Adrenal gland (tissue), 12 donors: Measurements from ENCODE around the gene PIP4K2C. TPM values are rescaled to one million over a fixed set of nuclear protein-coding genes. Genes with fewer than 3 reads are reported as not detected.

Experiments
- DNase-seq, 7 donors: peaks; one replicate each; pipeline ENCODE4 v3.0.0-alpha.2; 2019 to 2020
- H3K27ac ChIP-seq, 5 donors: fragments of 200-600 bp; sonication (generic) in 4 of 5; 1 replicate in 3 of 5; 2 replicates in 2 of 5; pipeline versions ENCODE4 v1.5.1 to v1.8.0; 2016 to 2020; ENCODE audit warnings: mild to moderate bottlenecking in 1 of 5
- H3K27me3 ChIP-seq: fragments of 200-600 bp; 2 replicates; pipeline ENCODE4 v1.8.0; 2021
- H3K36me3 ChIP-seq, 2 donors: fragments of 200-600 bp; replicated peaks in 1 of 2; 1 replicate in 1 of 2; 2 replicates in 1 of 2; pipeline versions ENCODE4 v1.5.1 to v1.8.0; 2018 to 2022
- H3K4me1 ChIP-seq, 2 donors: fragments of 200-600 bp; replicated peaks in 1 of 2; 1 replicate in 1 of 2; 2 replicates in 1 of 2; pipeline versions ENCODE4 v1.5.1 to v1.8.0; 2018 to 2021
- H3K4me3 ChIP-seq, 4 donors: fragments of 200-600 bp; sonication (generic) in 3 of 4; one replicate each; pipeline ENCODE4 v1.5.1; 2016 to 2018
- H3K9me3 ChIP-seq, 3 donors: fragments of 200-600 bp; sonication (generic) in 1 of 3; replicated peaks in 1 of 3; 1 replicate in 2 of 3; 2 replicates in 1 of 3; pipeline versions ENCODE4 v1.5.1 to v1.8.0; 2016 to 2021
- POLR2A ChIP-seq, 2 donors: fragments of 450-650 bp; IDR thresholded peaks; one replicate each; pipeline ENCODE4 v1.6.1; 2017; ENCODE audit warnings: antibody characterized with exemption in 2 of 2, mild to moderate bottlenecking in 2 of 2, moderate library complexity in 1 of 2
- WGBS, 4 donors: extraction: QIAGEN DNeasy Blood & Tissue Kit in 2 of 4; methylation state at CpG; one replicate each; pipeline versions ENCODE4 v1.1.5 to v1.1.7; 2013 to 2017; 5-methylcytosine and 5-hydroxymethylcytosine counted together
- intact Hi-C, 2 donors: fragments of 100-400 bp; cut with DNase I; formaldehyde crosslinking; loops; one replicate each; pipeline versions ENCODE4 v1.14.1 to v1.15.0; 2022 to 2023
- polyA plus RNA-seq, 3 donors: library from polyadenylated mRNA; stranded (reverse); fragments of 200-250 nt in 2 of 3; fragments of 350-450 nt in 1 of 3; fragmentation: Illumina TruSeq in 1 of 3; extraction: RNeasy Lipid Tissue Mini Kit (QIAGEN cat#74804) in 1 of 3; gene quantifications; one replicate each; pipeline ENCODE4 v1.2.3, GENCODE V29; 2013 to 2014
- total RNA-seq, 9 donors: library from RNA; depleted of rRNA in 4 of 9; stranded (reverse); fragments of >200 nt in 4 of 9; fragments of 120-200 nt in 1 of 9; fragmentation: NEBNext Ultra II Directional in 1 of 9; extraction: Animal tissue kit (Norgen Biotek cat#: 25700) in 1 of 9; gene quantifications; one replicate each; pipeline versions ENCODE4 v1.1.0 to v1.2.4, GENCODE V29; 2013 to 2023
- TF ChIP-seq, protein P1 (sequence below), 6 experiments: fragments of 450-650 bp in 4 of 6; fragments of 200-600 bp in 2 of 6; sonication (generic) in 1 of 6; IDR thresholded peaks; 1 replicate in 5 of 6; 2 replicates in 1 of 6; pipeline versions ENCODE4 v1.5.1 to v1.8.0; 2016 to 2021; ENCODE audit warnings: antibody characterized with exemption in 6 of 6, mild to moderate bottlenecking in 2 of 6, moderate library complexity in 1 of 6
- donor health status: healthy with polysubstance abuse.
- donor health status: Bipolar disorder and iron deficiency.
- donor health status: DM: yes; HTN: yes; CAD: no.
- donor health status: DM: no; HTN: no; CAD: no.
- donor health status: DM: no; HTN: no; CAD: no.
- donor health status: DM: yes; HTN: yes; CAD: no.

The PIP4K2C gene
- total and polyA plus RNA-seq, 12 donors: 8.1 to 75.9 (median 28.2) TPM

DNA sequence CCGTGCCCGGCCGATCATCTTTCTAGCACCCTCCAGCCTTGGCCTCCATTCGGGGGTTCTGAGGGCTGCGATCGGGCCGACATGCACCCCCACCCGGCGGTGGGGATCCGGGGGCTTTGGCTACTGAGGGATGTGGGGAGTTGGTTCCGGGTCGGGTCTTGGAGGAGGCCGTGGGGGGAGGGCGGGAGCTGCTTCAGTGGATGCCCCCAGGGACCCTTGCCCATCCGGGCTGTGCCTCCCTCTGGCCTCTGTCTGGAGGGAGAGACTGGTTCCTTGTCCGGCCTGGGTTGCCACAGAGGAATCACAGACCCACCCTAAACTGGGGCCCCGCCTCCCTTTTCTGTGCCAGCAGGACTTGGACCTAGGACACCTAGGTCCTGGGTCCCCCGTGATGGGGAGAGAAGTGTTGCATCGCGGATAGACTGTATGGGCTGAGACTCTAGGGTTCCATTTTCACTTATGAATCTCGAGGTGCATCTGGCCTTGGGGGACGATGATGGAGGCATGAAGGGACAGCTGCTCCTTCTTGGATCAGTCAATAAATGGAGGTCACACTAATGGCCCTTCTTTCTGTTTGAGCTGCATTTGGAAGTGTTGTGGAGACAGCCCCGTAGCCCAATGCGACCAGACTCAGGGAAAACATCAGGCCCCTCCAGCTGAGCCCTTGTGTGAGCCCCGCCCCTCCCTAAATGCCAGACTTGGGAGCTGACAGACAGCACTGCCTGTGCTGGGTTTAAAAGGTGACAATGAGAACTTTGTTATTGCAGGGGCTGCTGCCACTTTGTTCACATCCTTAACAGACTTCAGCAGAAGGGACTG, 14.2 kb downstream of the PIP4K2C start:
- TF ChIP-seq POLR2A (IDR thresholded peaks at IDR 0.05): peak in 1 of 2 donors; percentile 19
- TF ChIP-seq, protein P1, sequence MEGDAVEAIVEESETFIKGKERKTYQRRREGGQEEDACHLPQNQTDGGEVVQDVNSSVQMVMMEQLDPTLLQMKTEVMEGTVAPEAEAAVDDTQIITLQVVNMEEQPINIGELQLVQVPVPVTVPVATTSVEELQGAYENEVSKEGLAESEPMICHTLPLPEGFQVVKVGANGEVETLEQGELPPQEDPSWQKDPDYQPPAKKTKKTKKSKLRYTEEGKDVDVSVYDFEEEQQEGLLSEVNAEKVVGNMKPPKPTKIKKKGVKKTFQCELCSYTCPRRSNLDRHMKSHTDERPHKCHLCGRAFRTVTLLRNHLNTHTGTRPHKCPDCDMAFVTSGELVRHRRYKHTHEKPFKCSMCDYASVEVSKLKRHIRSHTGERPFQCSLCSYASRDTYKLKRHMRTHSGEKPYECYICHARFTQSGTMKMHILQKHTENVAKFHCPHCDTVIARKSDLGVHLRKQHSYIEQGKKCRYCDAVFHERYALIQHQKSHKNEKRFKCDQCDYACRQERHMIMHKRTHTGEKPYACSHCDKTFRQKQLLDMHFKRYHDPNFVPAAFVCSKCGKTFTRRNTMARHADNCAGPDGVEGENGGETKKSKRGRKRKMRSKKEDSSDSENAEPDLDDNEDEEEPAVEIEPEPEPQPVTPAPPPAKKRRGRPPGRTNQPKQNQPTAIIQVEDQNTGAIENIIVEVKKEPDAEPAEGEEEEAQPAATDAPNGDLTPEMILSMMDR (IDR thresholded peaks at IDR 0.05): no peak
- Histone ChIP-seq H3K9me3 (no peaks in the 10 kb centered on the region), H3K4me3 (peak overlapping the region; percentile 24 to 89 (median 54)), H3K27ac (peak overlapping the region in 4 of 5 donors; percentile 66 to 96 (median 82)), H3K36me3 (peaks cover 0 to 31% of the 10 kb centered on the region in 2 donors), H3K4me1 (peaks cover 17 to 24% of the 10 kb centered on the region in 2 donors), H3K27me3 (no peaks in the 10 kb centered on the region)
- 5 to 65% (median 14%) methylated on average over 3 to 25 of the region's 25 CpGs for WGBS, 4 donors
- intact Hi-C loops: no loop called here
- DNase-seq: peak in 2 of 7 donors; percentile 43 to 58

DNA sequence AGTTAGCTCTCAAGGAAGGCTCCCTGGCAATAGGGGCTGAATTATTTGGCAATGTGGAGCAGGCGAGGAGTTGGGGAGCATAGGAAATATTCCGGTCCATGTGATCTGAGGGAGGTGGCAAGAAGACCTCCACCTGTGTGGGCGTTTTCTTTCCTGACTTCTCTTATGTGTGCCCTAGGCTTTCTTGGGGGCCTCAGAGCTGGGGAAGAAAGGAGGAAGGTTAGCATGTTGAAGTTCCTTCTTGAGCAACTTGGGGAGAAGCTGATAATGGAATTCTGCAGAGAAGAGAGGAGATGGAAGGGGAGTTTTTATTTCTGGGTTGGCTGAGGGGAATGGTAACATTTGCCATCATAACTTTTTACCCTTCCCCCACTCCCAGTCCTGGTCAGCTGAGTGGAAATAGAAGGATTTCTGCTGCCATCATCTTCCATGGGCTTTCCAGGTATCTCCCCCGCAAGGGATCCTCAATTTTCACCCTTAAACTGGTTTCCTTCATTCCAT, 14.9 kb downstream of the PIP4K2C start:
- DNase-seq: no peak
- no peaks in the 10 kb centered on the region for H3K27me3 ChIP-seq
- intact Hi-C loops: no loop called here
- 75 to 83% (median 79%) methylated on average over 4 of the region's 4 CpGs for WGBS, 4 donors
- H3K4me3 ChIP-seq: peak overlapping the region in 1 of 4 donors; percentile 89
- no peak for TF ChIP-seq POLR2A (IDR thresholded peaks at IDR 0.05)
- TF ChIP-seq, protein P1 (IDR thresholded peaks at IDR 0.05): no peak
- H3K4me1 ChIP-seq: peaks cover 20 to 24% of the 10 kb centered on the region in 2 donors
- H3K36me3 ChIP-seq: peaks cover 0 to 24% of the 10 kb centered on the region in 2 donors
- H3K9me3 ChIP-seq: no peaks in the 10 kb centered on the region
- H3K27ac ChIP-seq: peak overlapping the region in 2 of 5 donors; percentile 87 to 96

DNA sequence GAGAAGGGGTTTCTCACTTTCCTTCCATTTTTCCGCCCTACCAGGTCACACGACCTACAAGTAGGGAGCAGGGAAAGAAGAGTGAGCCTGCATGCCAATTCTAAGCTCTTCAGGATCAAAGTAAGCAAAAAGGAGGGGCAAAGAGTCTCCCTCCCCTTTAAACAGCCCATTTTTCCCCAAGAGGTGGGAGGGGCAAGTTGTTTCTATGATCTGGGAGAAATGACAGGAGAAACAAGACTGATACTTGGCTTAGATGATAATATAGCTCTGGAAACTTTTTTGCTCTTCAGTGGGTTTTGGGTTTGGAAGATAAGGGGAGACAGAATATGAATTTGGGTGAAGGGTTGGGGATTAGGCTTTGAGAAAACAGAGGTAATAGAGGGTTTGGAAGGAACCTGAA, 15.4 kb downstream of the PIP4K2C start:
- Histone ChIP-seq H3K27ac (no peak overlapping the region), H3K27me3 (no peaks in the 10 kb centered on the region), H3K36me3 (peaks cover 0 to 19% of the 10 kb centered on the region in 2 donors), H3K4me1 (peaks cover 24 to 25% of the 10 kb centered on the region in 2 donors), H3K9me3 (no peaks in the 10 kb centered on the region), H3K4me3 (no peak overlapping the region)
- WGBS, 4 donors: 76 to 83% (median 80%) methylated on average over 2 of the region's 2 CpGs
- TF ChIP-seq POLR2A (IDR thresholded peaks at IDR 0.05): no peak
- TF ChIP-seq, protein P1 (IDR thresholded peaks at IDR 0.05): no peak
- intact Hi-C loops: no loop called here
- DNase-seq: no peak

DNA sequence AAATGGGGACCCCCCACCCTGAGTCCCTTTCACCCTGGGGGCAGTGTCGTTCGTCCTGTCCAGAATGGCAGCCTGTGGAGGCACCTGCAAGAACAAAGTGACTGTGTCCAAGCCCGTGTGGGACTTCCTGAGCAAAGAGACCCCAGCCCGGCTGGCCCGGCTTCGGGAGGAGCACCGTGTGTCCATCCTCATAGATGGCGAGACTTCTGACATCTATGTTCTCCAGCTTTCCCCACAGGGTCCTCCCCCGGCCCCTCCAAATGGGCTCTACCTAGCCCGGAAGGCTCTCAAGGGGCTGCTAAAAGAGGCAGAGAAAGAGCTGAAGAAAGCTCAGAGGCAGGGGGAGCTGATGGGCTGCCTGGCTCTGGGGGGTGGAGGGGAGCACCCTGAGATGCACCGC, 15.8 kb downstream of the PIP4K2C start:
- H3K27me3 ChIP-seq: no peaks in the 10 kb centered on the region
- DNase-seq: no peak
- peaks cover 25 to 26% of the 10 kb centered on the region in 2 donors for H3K4me1 ChIP-seq
- H3K36me3 ChIP-seq: peaks cover 0 to 16% of the 10 kb centered on the region in 2 donors
- WGBS, 4 donors: 90 to 94% (median 92%) methylated on average over 8 to 11 of the region's 11 CpGs
- intact Hi-C loops: no loop called here
- TF ChIP-seq POLR2A (IDR thresholded peaks at IDR 0.05): no peak
- TF ChIP-seq, protein P1 (IDR thresholded peaks at IDR 0.05): no peak
- H3K27ac ChIP-seq: no peak overlapping the region
- H3K4me3 ChIP-seq: no peak overlapping the region
- no peaks in the 10 kb centered on the region for H3K9me3 ChIP-seq
